Smooth muscle cell (in vitro differentiated cells): ENCODE results near the gene PCSK7. TPM values are rescaled to one million over a fixed set of nuclear protein-coding genes. Genes with fewer than 3 reads are reported as not detected.

Source experiments
- DNase-seq: peaks from one replicate; lab custom pipeline; 2025; ENCODE audit not compliant: unreplicated experiment; lab: John Stamatoyannopoulos, UW
- H2AFZ ChIP-seq: fragments of 200-600 bp; sonication (generic); 2 replicates; pipeline ENCODE4 v1.6.0; 2016; ENCODE audit warnings: antibody characterized with exemption, low read depth, mild to moderate bottlenecking
- H3F3A ChIP-seq: fragments of 200-600 bp; sonication (generic); 2 replicates; pipeline ENCODE4 v1.6.0; 2017; ENCODE audit warnings: antibody characterized with exemption, low read depth
- H3K27ac ChIP-seq: fragments of 200-600 bp; sonication (generic); 2 replicates; pipeline ENCODE4 v1.5.1; 2016; ENCODE audit warnings: low read depth, mild to moderate bottlenecking
- H3K27me3 ChIP-seq: fragments of 200-600 bp; sonication (generic); 2 replicates; pipeline ENCODE4 v1.6.1; 2016; ENCODE audit warnings: low read depth, mild to moderate bottlenecking
- H3K36me3 ChIP-seq: fragments of 200-600 bp; sonication (generic); 2 replicates; pipeline ENCODE4 v1.5.1; 2016; ENCODE audit warnings: low read depth
- H3K4me1 ChIP-seq: fragments of 200-600 bp; sonication (generic); 2 replicates; pipeline ENCODE4 v1.5.1; 2016; ENCODE audit warnings: low read depth
- H3K4me2 ChIP-seq: fragments of 200-600 bp; sonication (generic); 2 replicates; pipeline ENCODE4 v1.6.0; 2016; ENCODE audit warnings: mild to moderate bottlenecking
- H3K4me3 ChIP-seq: fragments of 200-600 bp; sonication (generic); 2 replicates; pipeline ENCODE4 v1.5.1; 2016; ENCODE audit warnings: mild to moderate bottlenecking
- H3K79me2 ChIP-seq: fragments of 200-600 bp; sonication (generic); 2 replicates; pipeline ENCODE4 v1.6.0; 2016; ENCODE audit warnings: low read depth, mild to moderate bottlenecking
- H3K9ac ChIP-seq: fragments of 200-600 bp; sonication (generic); 2 replicates; pipeline ENCODE4 v1.6.0; 2016; ENCODE audit warnings: low read depth
- H3K9me3 ChIP-seq: fragments of 200-600 bp; sonication (generic); replicated peaks from 2 replicates; pipeline ENCODE4 v1.5.1; 2016; ENCODE audit warnings: low read depth
- H4K20me1 ChIP-seq: fragments of 200-600 bp; sonication (generic); 2 replicates; pipeline ENCODE4 v1.6.0; 2016; ENCODE audit warnings: low read depth
- CTCF ChIP-seq: fragments of 200-600 bp; sonication (generic); IDR thresholded peaks from 2 replicates; pipeline ENCODE4 v1.5.1; 2017; ENCODE audit warnings: borderline replicate concordance, mild to moderate bottlenecking, antibody characterized with exemption; ENCODE audit not compliant: insufficient read depth, poor library complexity, severe bottlenecking
- WGBS: methylation state at CpG from one replicate; pipeline ENCODE4 v1.1.7; 2016; ENCODE audit warnings: low lambda C conversion rate; 5-methylcytosine and 5-hydroxymethylcytosine counted together
- polyA plus RNA-seq: library from polyadenylated mRNA; unstranded; fragments of >200 nt; fragmentation: Nextera tagmentation; extraction: Ambion mirVana; gene quantifications from 2 replicates; pipeline ENCODE4 v1.2.1, GENCODE V29; 2016
- total RNA-seq: library from RNA; depleted of rRNA; stranded (reverse); fragments of >200 nt; gene quantifications from 2 replicates; pipeline ENCODE4 v1.2.3, GENCODE V29; 2014

The PCSK7 gene
- total and polyA plus RNA-seq, 2 experiments from 2014 or later: 20.8 to 23.5 TPM

- Histone ChIP-seq H3K27me3 (no peaks in the 10 kb centered on the region), H3F3A (no peaks in the 10 kb centered on the region), H3K27ac (no peak overlapping the region), H3K4me3 (no peak overlapping the region), H3K79me2 (no peaks in the 10 kb centered on the region), H3K4me2 (no peak overlapping the region), H3K9me3 (no peaks in the 10 kb centered on the region), H3K4me1 (no peaks in the 10 kb centered on the region), H3K9ac (no peak overlapping the region), H4K20me1 (no peaks in the 10 kb centered on the region), H2AFZ (no peak overlapping the region), H3K36me3 (no peaks in the 10 kb centered on the region)
- 93% methylated on average over 20 of the region's 20 CpGs for WGBS
- DNase-seq: no peak
- TF ChIP-seq CTCF: no peak
Measured at GRCh38 chr11:117188620-117189081, 43.2 kb downstream of the PCSK7 start.

GRCh38 chr11:117187799-117188481 lies 43.9 kb downstream of the PCSK7 start:
- DNase-seq: no peak
- Histone ChIP-seq H3F3A (no peaks in the 10 kb centered on the region), H3K27me3 (no peaks in the 10 kb centered on the region), H2AFZ (no peak overlapping the region), H3K4me2 (no peak overlapping the region), H3K27ac (no peak overlapping the region), H3K4me1 (no peaks in the 10 kb centered on the region), H3K9me3 (no peaks in the 10 kb centered on the region), H3K9ac (no peak overlapping the region), H3K79me2 (no peaks in the 10 kb centered on the region), H3K36me3 (no peaks in the 10 kb centered on the region), H3K4me3 (no peak overlapping the region), H4K20me1 (no peaks in the 10 kb centered on the region)
- no peak for TF ChIP-seq CTCF
- WGBS: 94% methylated on average over 16 of the region's 16 CpGs

- Histone ChIP-seq H3K4me3 (no peak overlapping the region), H3F3A (no peaks in the 10 kb centered on the region), H3K9me3 (no peaks in the 10 kb centered on the region), H3K79me2 (no peaks in the 10 kb centered on the region), H2AFZ (no peak overlapping the region), H3K36me3 (no peaks in the 10 kb centered on the region), H3K4me2 (no peak overlapping the region), H3K27ac (no peak overlapping the region), H3K27me3 (no peaks in the 10 kb centered on the region), H3K9ac (no peak overlapping the region), H4K20me1 (no peaks in the 10 kb centered on the region), H3K4me1 (no peaks in the 10 kb centered on the region)
- TF ChIP-seq CTCF: no peak
- no peak for DNase-seq
- 95% methylated on average over 13 of the region's 13 CpGs for WGBS
Measured at GRCh38 chr11:117187428-117187798, 44.5 kb downstream of the PCSK7 start.

GRCh38 chr11:117187007-117187406 lies 44.9 kb downstream of the PCSK7 start:
- no peaks in the 10 kb centered on the region for H3K27me3 ChIP-seq
- no peak overlapping the region for H3K4me3 ChIP-seq
- no peak overlapping the region for H3K4me2 ChIP-seq
- no peak for TF ChIP-seq CTCF
- DNase-seq: no peak
- no peaks in the 10 kb centered on the region for H3K36me3 ChIP-seq
- H3K27ac ChIP-seq: no peak overlapping the region
- H2AFZ ChIP-seq: no peak overlapping the region
- no peaks in the 10 kb centered on the region for H3K9me3 ChIP-seq
- H3K79me2 ChIP-seq: no peaks in the 10 kb centered on the region
- H3F3A ChIP-seq: no peaks in the 10 kb centered on the region
- over 99% methylated on average over 6 of the region's 6 CpGs for WGBS
- H4K20me1 ChIP-seq: no peaks in the 10 kb centered on the region
- H3K9ac ChIP-seq: no peak overlapping the region
- H3K4me1 ChIP-seq: no peaks in the 10 kb centered on the region
